ENCODE measurements around the gene ATP5PD.

ATP5PD gene

DNA sequence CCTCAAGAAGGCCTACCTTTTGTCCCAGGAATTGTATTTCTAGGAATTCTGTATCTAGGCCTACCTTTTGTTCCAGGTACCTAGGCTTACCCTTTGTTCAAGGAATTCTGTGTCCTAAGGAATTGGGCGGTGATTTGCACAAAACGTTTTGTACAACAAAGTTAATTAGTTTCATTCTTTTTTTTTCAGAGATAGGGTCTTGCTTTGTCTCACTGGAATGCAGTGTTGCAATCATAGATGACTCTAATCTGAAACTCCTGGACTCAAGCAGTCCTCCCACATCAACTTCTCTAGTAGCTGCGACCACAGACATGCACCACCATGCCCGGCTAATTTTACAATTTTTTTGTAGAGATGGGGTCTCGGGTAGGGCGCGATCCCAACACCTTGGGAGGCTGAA lies 52.3 kb downstream of the ATP5PD start:
- DNase-seq (ENCODE audit: low read depth), result no peak

DNA sequence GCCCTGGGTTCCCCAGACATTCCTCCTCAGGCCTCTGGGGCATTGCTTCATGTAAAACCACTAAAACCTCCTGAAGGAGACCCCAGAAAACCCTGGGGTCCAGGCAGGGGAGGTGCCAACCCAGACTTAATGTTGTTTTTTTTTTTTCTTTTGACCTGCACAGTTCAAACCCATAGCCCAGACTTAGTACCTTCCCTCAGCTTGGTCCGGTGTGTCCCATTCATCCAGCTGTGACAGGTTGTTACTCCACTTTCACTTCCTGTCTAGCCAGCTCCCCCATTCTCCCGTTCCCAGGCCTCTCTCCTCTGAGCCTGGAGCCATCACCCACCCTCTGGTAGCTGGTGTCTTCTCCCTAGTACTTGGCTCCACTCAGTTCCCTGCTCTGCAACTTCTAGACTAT lies 54.5 kb downstream of the ATP5PD start:
- no peak for DNase-seq (ENCODE audit: low read depth)

DNA sequence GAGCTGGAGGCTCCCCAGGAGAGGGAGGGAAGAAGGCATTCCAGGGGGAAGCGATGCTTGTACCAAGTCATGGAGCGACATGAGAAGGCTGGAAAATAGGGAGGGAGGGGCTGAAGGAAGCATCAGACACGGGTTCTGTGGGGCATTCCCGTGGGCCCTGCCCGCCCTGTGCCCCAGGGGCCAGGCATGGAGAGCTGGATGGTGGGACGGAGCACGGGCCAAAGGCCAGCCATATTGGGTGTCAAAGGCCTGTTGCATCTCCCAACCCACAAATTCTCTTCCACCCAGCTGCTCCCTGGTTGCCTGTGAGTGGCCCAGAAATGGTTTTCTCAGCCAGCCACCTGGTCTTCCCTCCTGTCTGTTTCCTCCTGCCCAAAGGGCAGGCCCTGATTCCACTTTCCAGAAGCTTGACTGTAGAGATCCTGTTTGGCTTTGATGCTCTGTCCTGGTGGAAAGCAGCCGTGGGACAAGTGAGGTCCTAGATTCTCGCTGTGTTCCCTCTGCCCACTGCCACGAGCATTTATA lies 56.1 kb downstream of the ATP5PD start:
- no peak for DNase-seq (ENCODE audit: low read depth)

Data from GM04504 (cell line).